Measurements from ENCODE around the gene IKZF1.

GRCh38 chr7:50349399-50349798 is 44.9 kb downstream of the IKZF1 start:
- TF ChIP-seq ZNF425 (CRISPR knock-in tag; conservative IDR thresholded peaks at IDR 0.05) (no peak), NR1H2 (CRISPR knock-in tag; IDR thresholded peaks at IDR 0.05) (no peak), MAX (CRISPR knock-in tag; IDR thresholded peaks at IDR 0.05) (no peak), STAT6 (CRISPR knock-in tag; conservative IDR thresholded peaks at IDR 0.05; ENCODE audit: low read depth) (no peak), CTCF (IDR thresholded peaks at IDR 0.05) (no peak), SP1 (CRISPR knock-in tag; conservative IDR thresholded peaks at IDR 0.05) (no peak), NFYB (CRISPR knock-in tag; conservative IDR thresholded peaks at IDR 0.05; ENCODE audit: low read depth) (no peak), ZNF317 (CRISPR knock-in tag; IDR thresholded peaks at IDR 0.05; ENCODE audit: borderline replicate concordance, low read depth) (no peak), ZNF512 (CRISPR knock-in tag; IDR thresholded peaks at IDR 0.05; ENCODE audit: borderline replicate concordance) (no peak), FOXP4 (CRISPR knock-in tag; IDR thresholded peaks at IDR 0.05) (no peak), NFE2L1 (CRISPR knock-in tag; IDR thresholded peaks at IDR 0.05) (no peak), ZNF219 (CRISPR knock-in tag; IDR thresholded peaks at IDR 0.05; ENCODE audit: borderline replicate concordance) (no peak)

All from WTC11 (cell line).